Duodenal mucosa (tissue), 2 donors: ENCODE results near the gene ZNF365.
"Not testable (repeated sequence)": the region's sequence is repeated elsewhere in the genome, so short reads cannot be mapped to it uniquely, and the experiment has no call there.

Source experiments
- H3K27ac ChIP-seq: one replicate; pipeline ENCODE4 v1.7.0; 2013; ENCODE audit warnings: low read depth, low read length
- H3K27me3 ChIP-seq, 2 donors: one replicate each; pipeline ENCODE4 v1.7.0; 2013; ENCODE audit warnings: low read length in 2 of 2, control low read depth in 1 of 2; ENCODE audit not compliant: insufficient read depth in 2 of 2, control insufficient read depth in 1 of 2
- H3K36me3 ChIP-seq, 2 donors: one replicate each; pipeline ENCODE4 v1.7.0; 2013; ENCODE audit warnings: low read length in 2 of 2, control low read depth in 1 of 2; ENCODE audit not compliant: insufficient read depth in 2 of 2, control insufficient read depth in 1 of 2
- H3K4me1 ChIP-seq, 2 donors: one replicate each; pipeline ENCODE4 v1.7.0; 2013; ENCODE audit warnings: low read length in 2 of 2, control low read depth in 1 of 2; ENCODE audit not compliant: insufficient read depth in 2 of 2, control insufficient read depth in 1 of 2
- H3K4me3 ChIP-seq, 2 donors: one replicate each; pipeline ENCODE4 v1.7.0; 2013; ENCODE audit warnings: low read length in 2 of 2, low read depth in 1 of 2
- H3K9ac ChIP-seq, 2 donors: one replicate each; pipeline ENCODE4 v1.7.0; 2013; ENCODE audit warnings: low read length in 2 of 2, low read depth in 1 of 2
- H3K9me3 ChIP-seq, 2 donors: one replicate each; pipeline ENCODE4 v1.7.0; 2013; ENCODE audit warnings: low read length in 2 of 2, control low read depth in 1 of 2; ENCODE audit not compliant: control insufficient read depth in 1 of 2

Gene ZNF365

DNA sequence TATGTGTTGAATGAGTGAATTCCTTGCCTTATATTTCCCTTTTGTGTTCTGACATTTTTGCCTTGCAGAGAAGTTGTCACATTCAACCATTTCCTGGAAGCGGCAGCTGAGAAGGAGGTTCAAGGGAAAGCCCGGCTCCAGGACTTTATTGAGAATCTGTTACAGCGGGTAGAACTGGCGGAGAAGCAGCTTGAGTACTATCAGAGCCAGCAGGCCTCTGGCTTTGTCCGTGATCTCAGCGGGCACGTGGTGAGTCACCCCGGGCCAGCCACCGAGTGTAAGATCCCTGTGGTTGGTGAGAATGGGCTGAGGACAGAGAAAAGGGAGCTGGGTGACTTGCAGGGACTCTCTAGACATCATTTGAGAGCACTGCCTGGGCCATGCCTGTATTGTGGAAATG is 14.2 kb downstream of the ZNF365 start:
- no peaks in the 10 kb centered on the region for H3K36me3 ChIP-seq
- H3K27ac ChIP-seq = no peak overlapping the region
- H3K9ac ChIP-seq = no peak overlapping the region
- no peaks in the 10 kb centered on the region for H3K4me1 ChIP-seq
- H3K27me3 ChIP-seq = no peaks in the 10 kb centered on the region
- no peaks in the 10 kb centered on the region for H3K9me3 ChIP-seq
- H3K4me3 ChIP-seq = no peak overlapping the region

DNA sequence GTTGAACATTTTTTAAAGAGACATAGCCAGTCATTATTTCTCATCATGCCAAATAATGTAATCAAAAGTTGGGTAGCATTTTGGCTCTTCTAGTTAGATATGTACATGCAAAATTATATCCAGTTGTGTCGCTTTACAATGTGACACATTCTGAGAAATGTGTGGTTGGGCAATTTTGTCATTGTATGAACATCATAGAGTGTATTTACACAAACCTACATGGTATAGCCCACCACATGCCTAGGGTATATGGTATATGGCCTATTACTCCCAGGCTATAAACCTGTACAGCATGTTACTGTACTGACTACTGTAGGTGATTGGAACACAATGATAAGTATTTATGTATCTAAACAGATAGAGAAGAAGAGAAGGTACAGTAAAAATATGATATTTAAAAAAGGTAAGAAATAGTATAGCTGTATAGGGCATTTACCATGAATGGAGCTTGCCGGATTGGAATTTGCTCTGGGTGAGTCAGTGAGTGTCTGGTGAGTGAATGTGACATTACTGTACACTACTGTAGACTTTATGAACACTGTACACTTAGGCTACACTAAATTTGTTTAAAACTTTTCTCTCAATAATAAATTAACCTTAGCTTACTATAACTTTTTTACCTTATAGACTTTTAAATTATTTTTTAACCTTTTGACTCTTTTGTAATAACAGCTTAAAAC is 16.5 kb downstream of the ZNF365 start:
- no peaks in the 10 kb centered on the region for H3K36me3 ChIP-seq
- no peak overlapping the region for H3K27ac ChIP-seq

GRCh38 chr10:62393237-62393636 is 19.1 kb downstream of the ZNF365 start:
- no peak overlapping the region for H3K4me3 ChIP-seq
- no peak overlapping the region for H3K9ac ChIP-seq
- no peaks in the 10 kb centered on the region for H3K4me1 ChIP-seq
- H3K9me3 ChIP-seq = no peaks in the 10 kb centered on the region
- H3K36me3 ChIP-seq = no peaks in the 10 kb centered on the region
- H3K27me3 ChIP-seq = no peaks in the 10 kb centered on the region
- no peak overlapping the region for H3K27ac ChIP-seq

More for the DNA sequence above, 16.5 kb downstream of the ZNF365 start:
- Histone ChIP-seq H3K4me1 (no peaks in the 10 kb centered on the region), H3K9ac (no peak overlapping the region), H3K9me3 (no peaks in the 10 kb centered on the region), H3K4me3 (no peak overlapping the region), H3K27me3 (no peaks in the 10 kb centered on the region)

DNA sequence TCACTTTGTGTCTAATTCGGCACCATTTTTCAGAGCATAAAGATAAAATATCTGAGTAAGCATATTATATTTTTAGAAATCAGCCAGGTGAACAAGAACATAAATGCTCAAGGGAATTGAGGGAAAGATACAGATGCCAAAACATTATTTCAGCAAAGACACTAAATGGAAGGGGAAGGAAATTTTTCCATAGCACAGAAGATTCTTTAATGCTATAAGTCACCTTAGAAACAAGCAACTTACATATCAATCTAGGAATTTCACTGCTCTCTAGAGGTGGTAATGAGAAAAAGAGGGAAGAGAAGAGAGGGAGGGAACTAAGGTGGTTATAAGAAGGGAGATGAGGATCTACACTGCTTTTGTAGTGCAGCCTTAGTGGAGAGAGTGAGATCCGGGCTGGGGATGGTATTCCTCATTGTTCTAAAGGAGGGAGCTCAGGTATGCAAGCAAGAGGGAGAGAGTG is 20.4 kb downstream of the ZNF365 start:
- Histone ChIP-seq H3K27me3 (no peaks in the 10 kb centered on the region), H3K4me1 (no peaks in the 10 kb centered on the region), H3K27ac (no peak overlapping the region), H3K9ac (no peak overlapping the region), H3K9me3 (no peaks in the 10 kb centered on the region), H3K36me3 (no peaks in the 10 kb centered on the region), H3K4me3 (no peak overlapping the region)

DNA sequence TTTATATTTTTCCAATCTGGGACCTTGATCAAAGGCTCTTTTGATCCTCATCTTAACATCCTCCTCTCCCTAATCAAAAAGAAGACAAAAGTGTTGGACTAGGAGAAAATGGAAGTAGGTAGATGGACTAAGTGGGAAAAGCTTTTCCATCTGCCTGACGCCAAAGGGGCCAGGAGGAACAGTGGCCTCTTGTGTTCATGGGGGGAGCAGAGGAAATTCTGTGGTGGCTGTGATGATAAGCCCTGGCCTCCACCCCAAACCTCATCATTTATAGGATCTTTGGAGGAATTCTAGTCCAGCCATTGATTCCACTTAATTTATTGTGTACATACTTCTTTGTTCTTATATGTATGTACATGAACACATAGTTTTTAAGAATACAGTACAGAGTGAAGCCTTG is 21.7 kb downstream of the ZNF365 start:
- H3K27ac ChIP-seq = no peak overlapping the region
- no peaks in the 10 kb centered on the region for H3K9me3 ChIP-seq
- H3K27me3 ChIP-seq = no peaks in the 10 kb centered on the region
- H3K4me3 ChIP-seq = no peak overlapping the region
- no peak overlapping the region for H3K9ac ChIP-seq
- H3K4me1 ChIP-seq = no peaks in the 10 kb centered on the region
- H3K36me3 ChIP-seq = no peaks in the 10 kb centered on the region

- no peaks in the 10 kb centered on the region for H3K36me3 ChIP-seq
- no peak overlapping the region for H3K9ac ChIP-seq
- H3K9me3 ChIP-seq = no peaks in the 10 kb centered on the region
- H3K4me1 ChIP-seq = no peaks in the 10 kb centered on the region
- H3K4me3 ChIP-seq = no peak overlapping the region
- H3K27me3 ChIP-seq = no peaks in the 10 kb centered on the region
- no peak overlapping the region for H3K27ac ChIP-seq
Measured at GRCh38 chr10:62396864-62397263, 22.7 kb downstream of the ZNF365 start.

- Histone ChIP-seq H3K4me3 (no peak overlapping the region), H3K9me3 (no peaks in the 10 kb centered on the region), H3K27me3 (no peaks in the 10 kb centered on the region), H3K27ac (no peak overlapping the region), H3K4me1 (no peaks in the 10 kb centered on the region), H3K9ac (no peak overlapping the region), H3K36me3 (no peaks in the 10 kb centered on the region)
Measured at GRCh38 chr10:62399211-62399610, 25.0 kb downstream of the ZNF365 start.

GRCh38 chr10:62402508-62402907 is 28.3 kb downstream of the ZNF365 start:
- Histone ChIP-seq H3K36me3 (no peaks in the 10 kb centered on the region), H3K9me3 (peaks cover 0 to 3% of the 10 kb centered on the region in 2 donors), H3K4me3 (no peak overlapping the region), H3K4me1 (no peaks in the 10 kb centered on the region), H3K27ac (no peak overlapping the region), H3K27me3 (no peaks in the 10 kb centered on the region), H3K9ac (no peak overlapping the region)

DNA sequence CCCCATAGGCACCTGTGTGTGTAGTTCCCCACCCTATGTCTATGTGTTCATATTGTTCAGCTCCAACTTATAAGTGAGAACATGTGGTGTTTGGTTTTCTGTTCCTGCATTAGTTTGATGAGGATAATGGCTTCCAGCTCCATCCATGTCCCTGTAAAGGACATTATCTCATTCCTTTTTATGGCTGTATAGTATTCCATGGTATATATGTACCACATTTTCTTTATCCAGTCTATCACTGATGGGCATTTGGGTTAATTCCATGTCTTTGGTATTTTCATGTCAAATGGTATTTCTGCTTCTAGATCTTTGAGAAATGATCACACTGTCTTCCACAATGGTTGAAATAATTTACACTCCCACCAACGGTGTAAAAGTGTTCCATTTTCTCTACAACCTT is 36.4 kb downstream of the ZNF365 start:
- not testable (repeated sequence) for H3K4me3 ChIP-seq, H3K36me3 ChIP-seq, H3K27me3 ChIP-seq, H3K27ac ChIP-seq, H3K4me1 ChIP-seq, H3K9ac ChIP-seq
- peaks cover 0 to 10% of the 10 kb centered on the region in 2 donors for H3K9me3 ChIP-seq

GRCh38 chr10:62410934-62411333 is 36.8 kb downstream of the ZNF365 start:
- not testable (repeated sequence) for H3K27me3 ChIP-seq, H3K4me3 ChIP-seq, H3K4me1 ChIP-seq, H3K9ac ChIP-seq, H3K27ac ChIP-seq, H3K36me3 ChIP-seq
- H3K9me3 ChIP-seq = peaks cover 0 to 10% of the 10 kb centered on the region in 2 donors
